SK-N-SH (cell line): ENCODE data around the gene RPS27L. TPM values are rescaled to one million over a fixed set of nuclear protein-coding genes. Genes with fewer than 3 reads are reported as not detected.
A peak's percentile ranks its signal among the peaks of the same experiment; 100 is the strongest.

ENCODE experiments used
- CTCF ChIA-PET: fragments of 300-600, 350-600 bp; formaldehyde crosslinking; extraction: SDS; loops from one replicate; lab custom pipeline; 2021; lab: Yijun Ruan, JAX
- POLR2A ChIA-PET: fragments of 350-600 bp; sonication (Branson Sonifier 250); formaldehyde crosslinking; extraction: SDS; loops from one replicate; lab custom pipeline; 2020; ENCODE audit warnings: antibody characterized with exemption, inconsistent platforms; lab: Yijun Ruan, JAX
- DNase-seq: peaks from one replicate; pipeline ENCODE4 v3.0.0; 2012
- H2AFZ ChIP-seq: fragments of 200-600 bp; sonication (generic); 2 replicates; pipeline ENCODE4 v1.8.1; 2016; ENCODE audit warnings: antibody characterized with exemption, mild to moderate bottlenecking, low read depth
- H3F3A ChIP-seq: fragments of 200-600 bp; sonication (generic); replicated peaks from 2 replicates; pipeline ENCODE3; 2016; ENCODE audit warnings: antibody characterized with exemption, mild to moderate bottlenecking; ENCODE audit not compliant: insufficient read depth
- H3K27ac ChIP-seq, 2 experiments: fragments of 200-500 bp in 1 of 2; fragments of 200-600 bp in 1 of 2; sonication (Bioruptor generic) in 1 of 2; sonication (generic), shearing (Covaris generic) in 1 of 2; 2 replicates each; pipeline versions ENCODE4 v1.5.1 to v1.6.1; 2014 to 2016; ENCODE audit warnings: low read depth in 2 of 2, inconsistent platforms in 1 of 2, low read length in 1 of 2, mild to moderate bottlenecking in 1 of 2, mixed read lengths in 1 of 2
- H3K27me3 ChIP-seq: fragments of 200-600 bp; sonication (generic), shearing (Covaris generic); 2 replicates; pipeline ENCODE4 v1.6.1; 2016; ENCODE audit warnings: mixed run types; ENCODE audit not compliant: insufficient read depth
- H3K36me3 ChIP-seq, 2 experiments: fragments of 200-500 bp in 1 of 2; fragments of 200-600 bp in 1 of 2; sonication (Bioruptor generic) in 1 of 2; sonication (generic) in 1 of 2; replicated peaks in 1 of 2; 2 replicates each; pipeline versions ENCODE3 to v1.5.1; 2014 to 2016; ENCODE audit warnings: low read length in 1 of 2, mild to moderate bottlenecking in 1 of 2; ENCODE audit not compliant: insufficient read depth in 2 of 2, control insufficient read depth in 1 of 2
- H3K4me1 ChIP-seq, 2 experiments: fragments of 200-500 bp in 1 of 2; fragments of 200-600 bp in 1 of 2; sonication (Bioruptor generic) in 1 of 2; sonication (generic), shearing (Covaris generic) in 1 of 2; 2 replicates each; pipeline versions ENCODE4 v1.5.1 to v1.6.1; 2014 to 2016; ENCODE audit warnings: low read depth in 1 of 2, low read length in 1 of 2, mixed run types in 1 of 2; ENCODE audit not compliant: insufficient read depth in 2 of 2, control insufficient read depth in 1 of 2
- H3K4me2 ChIP-seq: fragments of 200-600 bp; sonication (generic), shearing (Covaris generic); 2 replicates; pipeline ENCODE4 v1.6.1; 2017; ENCODE audit warnings: mixed run types
- H3K4me3 ChIP-seq, 2 experiments: fragments of 200-500 bp in 1 of 2; fragments of 200-600 bp in 1 of 2; sonication (Bioruptor generic) in 1 of 2; sonication (generic), shearing (Covaris generic) in 1 of 2; 2 replicates each; pipeline versions ENCODE4 v1.5.1 to v1.8.1; 2014 to 2016; ENCODE audit warnings: low read depth in 2 of 2, inconsistent platforms in 1 of 2, low read length in 1 of 2, mild to moderate bottlenecking in 1 of 2, mixed read lengths in 1 of 2, moderate library complexity in 1 of 2
- H3K79me2 ChIP-seq: fragments of 200-600 bp; sonication (generic); 2 replicates; pipeline ENCODE4 v1.8.1; 2017; ENCODE audit warnings: mild to moderate bottlenecking; ENCODE audit not compliant: insufficient read depth
- H3K9ac ChIP-seq: fragments of 200-600 bp; sonication (generic); 2 replicates; pipeline ENCODE4 v1.6.1; 2017; ENCODE audit warnings: mixed run types
- H3K9me2 ChIP-seq: fragments of 200-600 bp; sonication (generic); 2 replicates; pipeline ENCODE4 v1.6.1; 2017; ENCODE audit warnings: mixed run types
- H3K9me3 ChIP-seq: fragments of 200-600 bp; sonication (generic); 2 replicates; pipeline ENCODE4 v1.6.1; 2017; ENCODE audit warnings: mixed run types, mild to moderate bottlenecking, moderate library complexity
- H4K20me1 ChIP-seq: fragments of 200-600 bp; sonication (generic); 2 replicates; pipeline ENCODE4 v1.6.1; 2017; ENCODE audit warnings: mild to moderate bottlenecking, mixed run types; ENCODE audit not compliant: insufficient read depth
- CHD2 ChIP-seq: fragments of 150-350 bp; IDR thresholded peaks from 2 replicates; pipeline ENCODE4 v1.6.1; 2018; ENCODE audit warnings: low read length; ENCODE audit not compliant: partially characterized antibody
- ELF1 ChIP-seq: IDR thresholded peaks from 2 replicates; pipeline ENCODE4 v1.4.0; 2012
- FOSL2 ChIP-seq: IDR thresholded peaks from 2 replicates; pipeline ENCODE4 v1.4.0; 2012; ENCODE audit warnings: low read depth, mild to moderate bottlenecking, moderate library complexity, borderline replicate concordance
- FOXM1 ChIP-seq: IDR thresholded peaks from 2 replicates; pipeline ENCODE4 v1.4.0; 2012; ENCODE audit warnings: low read depth, mild to moderate bottlenecking
- GATA2 ChIP-seq: sonication (generic); formaldehyde crosslinking; IDR thresholded peaks from 2 replicates; pipeline ENCODE4 v1.5.0; 2020; ENCODE audit warnings: mild to moderate bottlenecking, missing genetic modification reagents
- JUND ChIP-seq: IDR thresholded peaks from 2 replicates; pipeline ENCODE4 v1.4.0; 2012
- MAX ChIP-seq: IDR thresholded peaks from 2 replicates; pipeline ENCODE4 v1.4.0; 2012; ENCODE audit warnings: low read depth
- MXI1 ChIP-seq: IDR thresholded peaks from 2 replicates; pipeline ENCODE4 v1.6.1; 2012; ENCODE audit warnings: mild to moderate bottlenecking, low read depth, low read length, improper control_type of control experiment
- NFIC ChIP-seq: IDR thresholded peaks from 2 replicates; pipeline ENCODE4 v1.4.0; 2012; ENCODE audit warnings: borderline replicate concordance
- NRF1 ChIP-seq: IDR thresholded peaks from 2 replicates; pipeline ENCODE4 v1.6.1; 2012; ENCODE audit warnings: low read depth, mild to moderate bottlenecking, low read length
- POLR2AphosphoS5 ChIP-seq: IDR thresholded peaks from 2 replicates; pipeline ENCODE4 v1.6.1; 2012; ENCODE audit warnings: low read depth, low read length
- RCOR1 ChIP-seq: fragments of 150-350 bp; IDR thresholded peaks from 2 replicates; pipeline ENCODE4 v1.6.1; 2017; ENCODE audit warnings: antibody characterized with exemption, low read length
- RXRA ChIP-seq: IDR thresholded peaks from 2 replicates; pipeline ENCODE4 v1.4.0; 2012; ENCODE audit warnings: low read depth, mild to moderate bottlenecking, borderline replicate concordance
- SIN3A ChIP-seq: IDR thresholded peaks from 2 replicates; pipeline ENCODE4 v1.6.1; 2012; ENCODE audit warnings: low read depth, mild to moderate bottlenecking, low read length, moderate library complexity, borderline replicate concordance
- TCF12 ChIP-seq: IDR thresholded peaks from 2 replicates; pipeline ENCODE4 v1.4.0; 2012
- TEAD4 ChIP-seq: IDR thresholded peaks from 2 replicates; pipeline ENCODE4 v1.4.0; 2012; ENCODE audit warnings: mild to moderate bottlenecking, borderline replicate concordance; ENCODE audit not compliant: insufficient read depth
- ZBTB33 ChIP-seq: IDR thresholded peaks from 2 replicates; pipeline ENCODE4 v1.4.0; 2012; ENCODE audit warnings: low read depth, borderline replicate concordance
- WGBS: methylation state at CpG from one replicate; pipeline ENCODE4 v1.1.6; 2017; ENCODE audit warnings: low lambda C conversion rate; 5-methylcytosine and 5-hydroxymethylcytosine counted together
- polyA plus RNA-seq, 3 experiments: library from polyadenylated mRNA; depleted of rRNA; stranded (reverse); fragments of >200 nt; gene quantifications; 2 replicates each; pipeline ENCODE4 v1.2.3, GENCODE V29; 2012
- TF ChIP-seq, protein P1 (sequence below): fragments of 150-350 bp; IDR thresholded peaks from 2 replicates; pipeline ENCODE4 v1.6.1; 2016; ENCODE audit warnings: mild to moderate bottlenecking, low read depth, low read length
- TF ChIP-seq, protein P2 (sequence below): fragments of 200-600 bp; sonication (generic); IDR thresholded peaks from 2 replicates; pipeline ENCODE4 v1.6.1; 2017; ENCODE audit warnings: antibody characterized with exemption, mild to moderate bottlenecking, moderate library complexity
- TF ChIP-seq, protein P3 (sequence below): IDR thresholded peaks from 2 replicates; pipeline ENCODE4 v1.4.0; 2012; ENCODE audit warnings: low read depth, borderline replicate concordance

RPS27L gene
- polyA plus RNA-seq, 1 of the 3 experiments (the other 2 are of a cell fraction) = 319 TPM

- no peak overlapping the region for H3K27ac ChIP-seq
- H2AFZ ChIP-seq = no peak overlapping the region
- no peaks in the 10 kb centered on the region for H3K9me2 ChIP-seq
- peaks cover 22% of the 10 kb centered on the region for H3F3A ChIP-seq
- H3K27me3 ChIP-seq = no peaks in the 10 kb centered on the region
- H3K79me2 ChIP-seq = peaks cover 25% of the 10 kb centered on the region
- DNase-seq = no peak
- H3K36me3 ChIP-seq = peaks cover 0 to 4% of the 10 kb centered on the region in 2 experiments
- no peak overlapping the region for H3K9ac ChIP-seq
- no peak overlapping the region for H3K4me2 ChIP-seq
- ChIA-PET POLR2A (no interaction called here), CTCF (no interaction called here)
- H3K4me3 ChIP-seq = no peak overlapping the region
- H3K9me3 ChIP-seq = no peaks in the 10 kb centered on the region
- H4K20me1 ChIP-seq = peaks cover 6% of the 10 kb centered on the region; the same call in 1 of the 2 replicates
- no peaks in the 10 kb centered on the region; a peak in 2 of 4 replicates for H3K4me1 ChIP-seq
- TF ChIP-seq MXI1 (no peak), RXRA (no peak), NFIC (no peak), FOSL2 (no peak), ZBTB33 (no peak), RCOR1 (no peak), CHD2 (no peak), GATA2 (CRISPR knock-in tag) (no peak), JUND (no peak), TEAD4 (no peak), SIN3A (no peak), POLR2AphosphoS5 (no peak)
- TF ChIP-seq, protein P1, sequence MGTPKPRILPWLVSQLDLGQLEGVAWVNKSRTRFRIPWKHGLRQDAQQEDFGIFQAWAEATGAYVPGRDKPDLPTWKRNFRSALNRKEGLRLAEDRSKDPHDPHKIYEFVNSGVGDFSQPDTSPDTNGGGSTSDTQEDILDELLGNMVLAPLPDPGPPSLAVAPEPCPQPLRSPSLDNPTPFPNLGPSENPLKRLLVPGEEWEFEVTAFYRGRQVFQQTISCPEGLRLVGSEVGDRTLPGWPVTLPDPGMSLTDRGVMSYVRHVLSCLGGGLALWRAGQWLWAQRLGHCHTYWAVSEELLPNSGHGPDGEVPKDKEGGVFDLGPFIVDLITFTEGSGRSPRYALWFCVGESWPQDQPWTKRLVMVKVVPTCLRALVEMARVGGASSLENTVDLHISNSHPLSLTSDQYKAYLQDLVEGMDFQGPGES = no peak
Observed at GRCh38 chr15:63160638-63161037, 3.4 kb upstream of the RPS27L start.

DNA sequence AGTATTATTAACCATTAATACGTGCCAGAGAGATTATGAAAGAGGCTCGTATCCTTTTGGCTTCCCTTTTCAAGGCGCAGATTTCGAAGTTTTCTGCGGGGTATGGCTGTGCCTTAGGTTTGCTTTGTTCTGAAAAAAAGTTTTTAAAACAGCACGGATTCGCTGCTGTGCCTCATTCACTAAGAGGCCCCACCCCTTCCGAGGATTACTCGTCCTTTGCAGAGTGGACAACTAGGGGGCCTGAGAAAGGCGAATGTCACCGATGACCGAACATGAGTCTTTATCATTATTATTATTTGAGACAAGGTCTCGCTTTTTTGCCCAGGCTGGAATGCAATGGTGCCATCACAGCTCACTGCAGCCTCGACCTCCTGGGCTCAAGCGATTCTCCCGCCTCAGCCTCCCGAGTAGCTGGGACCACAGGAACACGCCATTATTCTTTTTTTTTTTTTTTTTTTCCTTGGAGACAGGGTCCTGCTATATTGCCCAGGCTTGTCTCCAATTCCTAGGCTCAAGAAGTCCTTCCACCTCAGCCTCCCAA, 684 bp upstream of the RPS27L start:
- Histone ChIP-seq H3K9me3 (no peaks in the 10 kb centered on the region), H3K27ac (peak overlapping the region; percentile 97 to 99), H3K9ac (peak overlapping the region; percentile 96), H2AFZ (peak overlapping the region; percentile 82), H3K4me2 (peak overlapping the region; percentile 74), H3K4me3 (peak overlapping the region; percentile 75 to 76), H3K79me2 (peaks cover 52% of the 10 kb centered on the region), H3K36me3 (peaks cover 18 to 30% of the 10 kb centered on the region in 2 experiments), H3F3A (peaks cover 39% of the 10 kb centered on the region), H3K9me2 (no peaks in the 10 kb centered on the region), H4K20me1 (peaks cover 23% of the 10 kb centered on the region; the same call in 1 of the 2 replicates), H3K4me1 (peaks cover 3 to 8% of the 10 kb centered on the region in 2 experiments; a peak in 1 of 4 replicates), H3K27me3 (no peaks in the 10 kb centered on the region)
- DNase-seq = peak; percentile 80
- 5% methylated on average over 18 of the region's 18 CpGs for WGBS
- CTCF ChIA-PET = interaction anchor here (1.0 to 1.3 kb wide), 3 partner anchors 17 to 110 kb away, joined by 3 read pairs; no protein-coding TSS in a partner anchor
- POLR2A ChIA-PET = interaction anchor here (0.6 to 1.9 kb wide), 7 partner anchors 11 to 1230 kb away, joined by 3 to 9 read pairs (median 3); partner anchors contain the start of genes APH1B, LACTB and TRIP4
- TF ChIP-seq JUND (peak; percentile 11; the same call in 1 of the 2 replicates), NFIC (no peak), NRF1 (no peak), SIN3A (0 out of 2 replicates have a peak, but pooled peaks have one; percentile 23), FOXM1 (0 out of 2 replicates have a peak, but pooled peaks have one; percentile 18), ELF1 (no peak), TCF12 (no peak), MAX (no peak)
- TF ChIP-seq, protein P1 = no peak
- TF ChIP-seq, protein P2, sequence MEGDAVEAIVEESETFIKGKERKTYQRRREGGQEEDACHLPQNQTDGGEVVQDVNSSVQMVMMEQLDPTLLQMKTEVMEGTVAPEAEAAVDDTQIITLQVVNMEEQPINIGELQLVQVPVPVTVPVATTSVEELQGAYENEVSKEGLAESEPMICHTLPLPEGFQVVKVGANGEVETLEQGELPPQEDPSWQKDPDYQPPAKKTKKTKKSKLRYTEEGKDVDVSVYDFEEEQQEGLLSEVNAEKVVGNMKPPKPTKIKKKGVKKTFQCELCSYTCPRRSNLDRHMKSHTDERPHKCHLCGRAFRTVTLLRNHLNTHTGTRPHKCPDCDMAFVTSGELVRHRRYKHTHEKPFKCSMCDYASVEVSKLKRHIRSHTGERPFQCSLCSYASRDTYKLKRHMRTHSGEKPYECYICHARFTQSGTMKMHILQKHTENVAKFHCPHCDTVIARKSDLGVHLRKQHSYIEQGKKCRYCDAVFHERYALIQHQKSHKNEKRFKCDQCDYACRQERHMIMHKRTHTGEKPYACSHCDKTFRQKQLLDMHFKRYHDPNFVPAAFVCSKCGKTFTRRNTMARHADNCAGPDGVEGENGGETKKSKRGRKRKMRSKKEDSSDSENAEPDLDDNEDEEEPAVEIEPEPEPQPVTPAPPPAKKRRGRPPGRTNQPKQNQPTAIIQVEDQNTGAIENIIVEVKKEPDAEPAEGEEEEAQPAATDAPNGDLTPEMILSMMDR = peak; percentile 41; the same call in 1 of the 2 replicates
- TF ChIP-seq, protein P3, sequence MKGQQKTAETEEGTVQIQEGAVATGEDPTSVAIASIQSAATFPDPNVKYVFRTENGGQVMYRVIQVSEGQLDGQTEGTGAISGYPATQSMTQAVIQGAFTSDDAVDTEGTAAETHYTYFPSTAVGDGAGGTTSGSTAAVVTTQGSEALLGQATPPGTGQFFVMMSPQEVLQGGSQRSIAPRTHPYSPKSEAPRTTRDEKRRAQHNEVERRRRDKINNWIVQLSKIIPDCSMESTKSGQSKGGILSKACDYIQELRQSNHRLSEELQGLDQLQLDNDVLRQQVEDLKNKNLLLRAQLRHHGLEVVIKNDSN = no peak
